ENCODE results near the gene PRKCG. TPM values are rescaled to one million over a fixed set of nuclear protein-coding genes. Genes with fewer than 3 reads are reported as not detected.
"Not testable (repeated sequence)": the region's sequence is repeated elsewhere in the genome, so short reads cannot be mapped to it uniquely, and the experiment has no call there.

Gene PRKCG
- total RNA-seq, 2 experiments from 2014 or later = 0.25 TPM; not detected in 1

DNA sequence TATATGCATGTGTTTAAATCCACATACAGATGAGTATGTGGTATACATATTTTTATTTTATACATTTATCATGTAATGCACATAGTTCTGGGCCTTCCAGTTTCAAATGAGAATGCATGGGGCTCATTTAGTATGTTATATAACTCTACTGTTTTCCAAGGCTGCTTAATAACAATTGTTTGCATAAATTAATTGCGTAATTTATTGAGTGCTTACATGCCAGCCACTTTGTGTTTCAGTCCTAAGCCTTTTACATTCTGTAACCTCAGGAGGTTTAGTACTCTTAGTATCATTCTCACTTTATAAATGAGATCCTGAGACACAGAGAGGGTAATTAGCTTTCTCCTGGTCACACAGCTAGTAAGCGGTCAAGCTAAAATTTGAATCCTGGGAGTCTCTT, 64.0 kb downstream of the PRKCG start:
- ChIA-PET CTCF (interaction anchor here (0.6 kb wide), 1 partner anchor 20 kb away, joined by 3 read pairs; no protein-coding TSS in a partner anchor), POLR2A (no interaction called here)
- no peak for ATAC-seq
- intact Hi-C loops (cut with DNase I, micrococcal nuclease) = no loop called here
- DNase-seq = no peak
- no peaks in the 10 kb centered on the region for H3K36me3 Mint-ChIP-seq (ENCODE audit: low read depth)
- no peak overlapping the region for H3K27ac Mint-ChIP-seq
- H3K4me1 Mint-ChIP-seq = no peaks in the 10 kb centered on the region
- peaks cover 40% of the 10 kb centered on the region for H3K27me3 Mint-ChIP-seq
- H3K4me3 Mint-ChIP-seq = no peak overlapping the region
- H3K9me3 Mint-ChIP-seq (ENCODE audit: low read depth) = no peaks in the 10 kb centered on the region

DNA sequence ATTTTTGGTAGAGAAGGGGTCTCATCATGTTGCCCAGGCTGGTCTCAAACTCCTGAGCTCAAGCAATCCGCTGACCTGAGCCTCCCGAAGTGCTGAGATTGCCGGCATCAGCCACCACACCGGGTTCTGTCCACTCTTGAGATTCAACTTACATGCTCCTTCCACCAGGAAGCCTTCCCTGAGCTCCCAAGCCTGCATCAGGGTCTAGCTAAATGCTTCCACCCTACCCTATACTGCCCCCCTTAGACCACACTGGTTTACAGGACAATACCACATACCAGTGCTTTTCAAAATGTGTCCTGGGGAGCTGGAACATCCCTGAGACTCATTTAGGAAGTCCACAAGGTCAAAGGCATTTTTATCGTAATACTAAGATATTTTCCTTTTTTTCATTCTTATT, 65.6 kb downstream of the PRKCG start:
- H3K36me3 Mint-ChIP-seq (ENCODE audit: low read depth) = no peaks in the 10 kb centered on the region
- DNase-seq = no peak

DNA sequence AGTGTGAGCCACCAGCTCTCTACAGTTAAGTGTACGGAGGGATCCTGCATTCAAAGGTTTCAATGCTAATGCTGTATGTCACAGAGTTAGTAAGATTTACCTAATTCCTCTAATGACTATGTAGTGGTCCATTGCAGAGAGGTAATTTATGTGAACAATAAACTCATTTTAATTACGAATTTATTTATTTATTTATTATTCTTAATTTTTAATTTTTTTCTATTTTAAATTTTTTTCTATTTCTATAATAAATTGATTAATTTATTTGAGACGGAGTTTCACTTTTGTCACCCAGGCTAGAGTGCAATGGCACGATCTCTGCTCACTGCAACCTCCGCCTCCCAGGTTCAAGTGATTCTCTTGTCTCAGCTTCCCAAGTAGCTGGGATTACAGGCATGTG, 66.6 kb downstream of the PRKCG start:
- peaks cover 30% of the 10 kb centered on the region for H3K27me3 Mint-ChIP-seq
- H3K4me3 Mint-ChIP-seq; H3K36me3 Mint-ChIP-seq (ENCODE audit: low read depth); H3K9me3 Mint-ChIP-seq (ENCODE audit: low read depth); H3K27ac Mint-ChIP-seq; DNase-seq; H3K4me1 Mint-ChIP-seq; POLR2A ChIA-PET; intact Hi-C loops (cut with DNase I, micrococcal nuclease); ATAC-seq: not testable (repeated sequence)
- CTCF ChIA-PET = interaction anchor here (1.5 kb wide), 1 partner anchor 75 kb away, joined by 4 read pairs; no protein-coding TSS in a partner anchor

More for the DNA sequence above, 65.6 kb downstream of the PRKCG start:
- ATAC-seq = no peak
- no peak overlapping the region for H3K4me3 Mint-ChIP-seq
- no peak overlapping the region for H3K27ac Mint-ChIP-seq
- H3K27me3 Mint-ChIP-seq = peaks cover 36% of the 10 kb centered on the region
- H3K4me1 Mint-ChIP-seq = no peaks in the 10 kb centered on the region
- ChIA-PET CTCF (interaction anchor here (0.7 to 1.5 kb wide), 3 partner anchors 10 to 881 kb away, joined by 3 to 4 read pairs (median 4); no protein-coding TSS in a partner anchor), POLR2A (interaction anchor here (0.6 kb wide), 1 partner anchor 9 kb away, joined by 5 read pairs; no protein-coding TSS in a partner anchor)
- no peaks in the 10 kb centered on the region for H3K9me3 Mint-ChIP-seq (ENCODE audit: low read depth)
- intact Hi-C loops (cut with DNase I, micrococcal nuclease) = no loop called here

DNA sequence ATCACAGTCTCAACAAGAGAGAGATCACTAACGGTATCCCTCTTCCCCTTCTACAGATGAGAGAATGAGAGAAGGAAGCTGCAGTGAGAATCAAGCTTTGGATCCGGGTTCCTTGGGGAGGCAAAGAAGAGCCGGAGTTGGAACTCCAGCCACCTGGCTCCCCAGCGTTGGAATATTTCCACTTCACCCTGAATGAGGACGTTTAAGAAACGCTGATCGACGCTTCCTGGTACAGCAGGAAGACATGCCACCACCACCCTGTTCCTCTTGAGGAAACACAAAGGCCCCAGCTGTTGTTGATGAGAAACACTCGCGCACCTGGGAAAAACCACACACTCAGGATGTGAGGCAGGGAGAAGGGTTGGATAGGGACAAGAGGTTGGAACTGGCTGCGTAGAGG, 69.4 kb downstream of the PRKCG start:
- Mint-ChIP-seq H3K9me3 (ENCODE audit: low read depth) (no peaks in the 10 kb centered on the region), H3K36me3 (ENCODE audit: low read depth) (no peaks in the 10 kb centered on the region), H3K27ac (no peak overlapping the region), H3K4me3 (no peak overlapping the region), H3K27me3 (peaks cover 23% of the 10 kb centered on the region), H3K4me1 (no peaks in the 10 kb centered on the region)
- intact Hi-C loops (cut with DNase I, micrococcal nuclease) = no loop called here
- ATAC-seq = no peak
- POLR2A ChIA-PET = no interaction called here
- DNase-seq = no peak
- CTCF ChIA-PET = interaction anchor here (0.7 kb wide), 1 partner anchor 77 kb away, joined by 5 read pairs; no protein-coding TSS in a partner anchor

DNA sequence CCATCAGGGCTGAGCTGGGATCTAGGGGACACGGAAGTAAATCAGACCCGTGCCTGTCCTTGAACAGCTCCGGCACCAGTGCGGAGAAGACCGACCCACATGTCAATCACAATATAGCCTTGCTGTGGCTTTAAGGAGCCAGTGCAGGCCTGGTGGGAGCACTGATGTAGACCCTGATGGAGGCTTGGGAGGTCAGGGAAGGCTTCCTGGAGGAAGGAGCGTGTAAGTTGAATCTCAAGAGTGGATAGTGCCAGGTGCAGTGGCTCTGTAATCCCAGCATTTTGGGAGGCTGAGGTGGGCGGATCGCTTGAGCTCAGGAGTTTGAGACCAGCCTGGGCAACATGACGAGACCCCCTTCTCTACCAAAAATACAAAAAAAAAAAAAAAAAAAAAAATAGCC, 70.0 kb downstream of the PRKCG start:
- no peak for ATAC-seq
- no peak for DNase-seq
- H3K4me3 Mint-ChIP-seq = no peak overlapping the region
- no peaks in the 10 kb centered on the region for H3K36me3 Mint-ChIP-seq (ENCODE audit: low read depth)
- intact Hi-C loops (cut with DNase I, micrococcal nuclease) = no loop called here
- no peak overlapping the region for H3K27ac Mint-ChIP-seq
- ChIA-PET POLR2A (no interaction called here), CTCF (no interaction called here)
- no peaks in the 10 kb centered on the region for H3K4me1 Mint-ChIP-seq
- H3K9me3 Mint-ChIP-seq (ENCODE audit: low read depth) = no peaks in the 10 kb centered on the region
- H3K27me3 Mint-ChIP-seq = peaks cover 23% of the 10 kb centered on the region

DNA sequence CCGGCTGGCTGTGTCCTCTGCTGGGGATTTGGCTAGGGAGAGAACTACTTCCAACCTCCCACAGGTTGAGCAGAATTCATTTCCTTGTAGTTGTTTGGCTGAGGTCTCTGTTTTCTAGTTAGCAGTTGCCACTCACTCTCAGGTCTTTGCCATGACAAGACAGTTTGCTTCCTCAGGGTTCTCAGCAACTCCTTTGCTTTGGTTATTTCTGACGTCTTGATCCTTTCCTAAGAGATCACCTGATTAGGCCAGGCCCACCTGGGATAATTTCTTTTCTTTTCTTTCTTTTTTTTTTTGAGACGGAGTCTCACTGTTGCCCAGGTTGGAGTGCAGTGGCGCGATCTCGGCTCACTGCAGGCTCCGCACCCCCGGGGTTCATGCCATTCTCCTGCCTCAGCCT, 71.4 kb downstream of the PRKCG start:
- H3K27ac Mint-ChIP-seq = no peak overlapping the region
- H3K27me3 Mint-ChIP-seq = peaks cover 29% of the 10 kb centered on the region
- intact Hi-C loops (cut with DNase I, micrococcal nuclease) = no loop called here
- H3K9me3 Mint-ChIP-seq (ENCODE audit: low read depth) = no peaks in the 10 kb centered on the region
- no peak for DNase-seq
- ChIA-PET POLR2A (no interaction called here), CTCF (no interaction called here)
- no peak overlapping the region for H3K4me3 Mint-ChIP-seq
- no peak for ATAC-seq
- H3K4me1 Mint-ChIP-seq = no peaks in the 10 kb centered on the region
- H3K36me3 Mint-ChIP-seq (ENCODE audit: low read depth) = no peaks in the 10 kb centered on the region

Other genes starting within 250 kb of the PRKCG start
- gene NLRP12, start 57.9 kb upstream of the PRKCG start, total RNA-seq = not detected
- gene MYADM, start 14.3 kb upstream of the PRKCG start, total RNA-seq = 10 to 100 TPM; 46.4 to 54.6 TPM
- not detected for gene CACNG7, start 27.1 kb downstream of the PRKCG start, total RNA-seq
- not detected for gene CACNG8, start 80.7 kb downstream of the PRKCG start, total RNA-seq
- gene CACNG6, start 109.4 kb downstream of the PRKCG start, total RNA-seq = not detected
- gene VSTM1, start 181.7 kb downstream of the PRKCG start, total RNA-seq = not detected
- not detected for gene TARM1, start 199.2 kb downstream of the PRKCG start, total RNA-seq
- under 1 TPM; 0.67 to 0.71 TPM for gene OSCAR, start 218.6 kb downstream of the PRKCG start, total RNA-seq
- 100 to 1,000 TPM in 1 of 2 experiments, 10 to 100 TPM in 1; 99.9 to 158 TPM for gene NDUFA3, start 220.7 kb downstream of the PRKCG start, total RNA-seq
- gene TFPT, start 233.5 kb downstream of the PRKCG start, total RNA-seq = 10 to 100 TPM; 28.5 to 39.3 TPM
- gene PRPF31, start 233.6 kb downstream of the PRKCG start, total RNA-seq = 100 to 1,000 TPM in 1 of 2 experiments, 10 to 100 TPM in 1; 85.5 to 115 TPM

Data from activated CD4-positive, alpha-beta T cell treated with anti-CD3 and anti-CD28 coated beads for 36 hours (primary cell).